ENCODE results near the gene WDR20.

- TF ChIP-seq BHLHE40 (IDR thresholded peaks at IDR 0.05; ENCODE audit: borderline replicate concordance) (no peak), SP1 (IDR thresholded peaks at IDR 0.05) (no peak), TARDBP (IDR thresholded peaks at IDR 0.05) (no peak), FOXK2 (IDR thresholded peaks at IDR 0.05) (no peak), FOXA1 (IDR thresholded peaks at IDR 0.05) (no peak), ELF4 (IDR thresholded peaks at IDR 0.05) (no peak), LEF1 (IDR thresholded peaks at IDR 0.05; ENCODE audit: borderline replicate concordance) (no peak), ARNT (IDR thresholded peaks at IDR 0.05) (no peak), PKNOX1 (IDR thresholded peaks at IDR 0.05) (no peak), NFRKB (IDR thresholded peaks at IDR 0.05) (no peak), SUZ12 (IDR thresholded peaks at IDR 0.05) (no peak), L3MBTL2 (conservative IDR thresholded peaks at IDR 0.05) (no peak), CTBP1 (IDR thresholded peaks at IDR 0.05; ENCODE audit: borderline replicate concordance) (no peak), FOXM1 (IDR thresholded peaks at IDR 0.05; ENCODE audit: borderline replicate concordance) (no peak)
Measured at GRCh38 chr14:102095871-102096568, 43.7 kb upstream of the WDR20 start.

Measured in HEK293T (cell line).